ENCODE results near the gene GAB1.

Gene GAB1

GRCh38 chr4:143336781-143337599 lies at the start of gene GAB1:
TSS of gene GAB1 (plus strand) at chr4:143336876. CDS start at chr4:143337189, 313 bp downstream.
- DNase-seq (ENCODE audit: low spot score) = peak; percentile 80

- no peak for DNase-seq (ENCODE audit: low spot score)
Measured at GRCh38 chr4:143287572-143287923, 49.1 kb upstream of the GAB1 start.

DNA sequence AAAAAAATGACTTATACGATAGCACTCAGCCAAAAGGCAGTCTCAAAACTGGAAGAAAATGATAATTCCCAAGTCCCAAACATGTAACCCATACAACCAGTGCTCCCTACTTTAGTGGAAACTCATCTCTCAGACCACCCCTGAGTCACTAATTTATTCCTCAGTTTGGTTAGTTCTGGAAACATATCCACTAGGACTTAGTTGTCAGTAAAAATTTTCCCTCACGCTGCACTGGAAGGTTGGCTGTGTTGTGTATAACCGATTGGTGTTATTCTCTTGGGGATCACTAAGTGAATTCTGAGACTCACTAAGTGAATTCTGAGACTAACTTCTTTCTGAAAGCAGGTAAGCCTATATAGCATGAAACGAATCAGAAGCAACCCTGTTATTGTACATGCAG lies 48.5 kb upstream of the GAB1 start:
- no peak for DNase-seq (ENCODE audit: low spot score)

GRCh38 chr4:143289370-143289769 lies 47.3 kb upstream of the GAB1 start:
- DNase-seq (ENCODE audit: low spot score) = no peak

DNA sequence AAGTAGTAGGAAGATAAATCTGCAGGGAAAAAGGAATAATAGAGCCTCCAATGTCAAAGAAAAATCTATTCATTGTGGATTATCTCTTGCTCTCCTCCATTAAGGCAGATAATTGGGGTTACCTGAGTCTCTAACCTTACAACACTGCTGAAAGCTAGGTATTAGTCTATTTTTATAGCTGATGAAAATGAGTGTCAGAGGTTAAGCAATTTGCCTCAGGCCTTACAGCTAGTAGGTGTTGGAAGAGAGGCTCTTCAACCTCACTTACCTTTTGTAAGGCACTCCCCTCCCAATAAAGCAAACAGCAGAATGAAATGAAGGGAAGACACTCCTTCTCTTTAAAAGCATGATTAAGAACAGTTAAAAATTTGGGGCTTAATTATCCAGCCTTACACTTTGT lies 45.4 kb upstream of the GAB1 start:
- no peak for DNase-seq (ENCODE audit: low spot score)

DNA sequence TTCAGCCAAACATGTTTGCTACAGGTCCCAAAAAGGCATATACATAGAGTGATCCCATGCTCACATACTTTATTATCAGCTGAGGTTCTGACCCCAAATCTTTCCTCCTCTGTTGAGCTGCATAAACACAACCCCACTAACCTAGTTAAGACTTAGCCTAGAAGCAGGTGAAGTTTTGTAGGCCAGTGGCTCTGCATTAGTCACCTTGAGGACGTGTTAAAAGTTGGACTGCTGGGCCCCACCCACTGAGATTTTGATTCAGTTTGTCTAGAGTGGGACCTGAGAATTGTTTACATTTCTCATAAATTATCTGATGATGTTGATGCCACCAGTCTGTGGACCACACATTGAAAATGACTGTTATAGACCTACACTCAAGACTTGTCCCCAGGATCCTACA lies 43.8 kb upstream of the GAB1 start:
- no peak for DNase-seq (ENCODE audit: low spot score)

GRCh38 chr4:143294310-143294709 lies 42.4 kb upstream of the GAB1 start:
- DNase-seq (ENCODE audit: low spot score) = peak; percentile 73

DNA sequence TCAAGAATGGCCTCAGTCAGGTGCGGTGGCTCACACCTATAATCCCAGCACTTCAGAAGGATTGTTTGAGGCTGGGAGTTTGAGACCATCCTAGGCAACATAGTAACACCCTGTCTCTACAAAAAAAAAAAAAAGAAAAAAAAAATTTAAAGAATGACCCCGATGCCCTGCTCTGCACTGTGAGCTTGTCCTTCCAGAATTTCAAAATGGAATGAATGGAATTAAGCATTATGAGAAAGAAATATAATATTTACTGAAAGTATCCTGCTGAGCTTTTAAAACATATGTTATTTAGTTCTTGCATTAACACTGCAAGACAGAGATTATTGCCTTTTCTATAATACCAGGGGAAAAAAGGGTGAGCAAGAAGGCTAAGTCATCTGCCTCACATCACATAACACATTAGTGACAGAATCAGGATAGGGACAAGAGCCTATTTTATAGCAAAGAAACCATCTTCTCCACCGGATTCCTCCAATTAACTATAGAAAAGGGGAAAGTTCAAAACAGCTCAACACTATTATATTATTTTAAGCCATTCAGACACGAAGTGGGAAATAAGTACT lies 41.9 kb upstream of the GAB1 start:
- DNase-seq (ENCODE audit: low spot score) = no peak

DNA sequence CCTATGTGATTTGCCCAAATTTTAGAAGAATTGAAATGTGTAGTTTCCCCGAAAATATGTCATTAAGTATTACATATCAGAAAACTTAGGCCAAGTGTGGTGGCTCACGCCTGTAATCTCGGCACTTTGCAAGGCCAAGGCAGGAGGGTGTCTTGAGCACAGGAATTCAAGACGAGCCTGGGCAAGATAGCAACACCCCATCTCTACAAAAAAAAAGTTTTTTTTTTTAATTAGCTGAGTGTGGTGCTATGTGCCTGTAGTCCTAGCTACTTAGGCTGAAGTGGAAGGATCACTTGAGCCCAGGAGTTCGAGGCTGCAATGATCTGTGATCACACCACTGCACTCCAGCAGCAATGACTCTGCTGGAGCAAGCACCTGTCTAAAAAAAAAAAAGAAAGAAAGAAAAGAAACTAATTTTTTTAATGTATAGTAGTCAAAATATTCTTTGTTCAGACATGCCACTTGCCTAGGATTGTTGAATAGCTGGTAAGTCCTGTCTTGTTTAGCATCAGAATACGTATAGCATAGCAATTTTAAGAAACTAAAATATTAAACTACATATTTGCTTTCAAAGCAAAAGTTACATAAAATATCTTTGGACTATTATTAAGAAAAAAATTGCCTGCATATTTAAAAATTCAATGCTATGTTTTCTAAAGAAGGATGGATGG lies 40.1 kb upstream of the GAB1 start:
- DNase-seq (ENCODE audit: low spot score) = no peak

- DNase-seq (ENCODE audit: low spot score) = no peak
Measured at GRCh38 chr4:143300860-143301259, 35.8 kb upstream of the GAB1 start.

DNA sequence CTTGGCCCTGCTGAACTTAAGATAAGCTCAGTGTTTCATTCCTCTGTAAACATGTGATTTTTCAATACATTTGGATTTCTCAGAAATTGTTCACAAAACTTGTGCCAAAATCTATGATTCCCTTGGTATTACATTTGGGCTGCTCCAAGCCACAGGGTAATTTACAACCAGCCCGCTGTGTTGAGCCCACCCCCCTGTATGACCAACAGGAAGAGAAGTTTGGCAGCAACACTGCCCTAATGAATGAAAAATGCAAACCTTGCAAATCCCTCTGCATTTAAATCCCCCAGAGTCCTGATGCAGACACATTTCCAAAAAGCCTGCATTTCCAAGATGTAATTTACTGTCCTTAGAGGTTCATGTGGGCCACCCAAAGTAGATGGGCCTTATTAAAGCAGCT lies 34.1 kb upstream of the GAB1 start:
- DNase-seq (ENCODE audit: low spot score) = peak; percentile 61

DNA sequence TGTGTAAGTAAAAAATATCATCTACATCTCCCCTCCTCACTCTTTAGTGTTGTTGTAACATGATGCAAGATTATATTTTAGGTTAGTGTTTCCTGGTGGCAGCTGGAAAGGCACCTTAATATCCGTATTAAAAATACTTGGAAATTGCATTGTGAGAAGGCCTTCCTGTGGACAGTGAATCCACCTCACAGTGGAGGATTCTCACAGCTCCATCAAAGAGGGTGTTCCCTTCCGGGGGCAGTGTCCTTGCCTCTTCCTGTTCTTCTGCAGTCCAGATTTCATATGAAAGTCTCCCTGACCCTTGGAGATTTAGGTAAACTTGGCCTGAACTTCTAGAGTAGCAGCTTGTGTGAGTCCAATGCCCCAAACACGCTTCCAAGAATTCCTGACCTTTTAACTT lies 29.9 kb upstream of the GAB1 start:
- DNase-seq (ENCODE audit: low spot score) = no peak

- no peak for DNase-seq (ENCODE audit: low spot score)
Measured at GRCh38 chr4:143307531-143307930, 29.1 kb upstream of the GAB1 start.

DNA sequence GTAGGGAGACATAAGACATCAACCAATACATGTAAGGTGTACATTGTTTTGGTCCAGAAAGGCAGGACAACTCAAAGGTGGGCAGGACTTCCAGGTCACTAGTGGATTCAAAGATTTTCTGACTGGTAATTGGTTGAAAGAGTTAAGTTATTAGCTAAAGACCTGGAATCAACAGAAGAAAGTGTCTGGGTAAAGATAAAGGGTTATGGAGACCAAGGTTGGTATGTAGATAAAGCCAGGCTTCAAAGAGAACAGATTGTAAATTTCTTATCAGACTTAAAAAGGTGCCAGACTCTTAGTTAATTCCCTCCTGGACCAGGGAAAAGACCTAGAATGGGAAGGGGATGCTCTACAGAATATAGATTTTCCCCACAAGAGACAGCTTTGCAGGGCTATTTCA lies 28.3 kb upstream of the GAB1 start:
- no peak for DNase-seq (ENCODE audit: low spot score)

DNA sequence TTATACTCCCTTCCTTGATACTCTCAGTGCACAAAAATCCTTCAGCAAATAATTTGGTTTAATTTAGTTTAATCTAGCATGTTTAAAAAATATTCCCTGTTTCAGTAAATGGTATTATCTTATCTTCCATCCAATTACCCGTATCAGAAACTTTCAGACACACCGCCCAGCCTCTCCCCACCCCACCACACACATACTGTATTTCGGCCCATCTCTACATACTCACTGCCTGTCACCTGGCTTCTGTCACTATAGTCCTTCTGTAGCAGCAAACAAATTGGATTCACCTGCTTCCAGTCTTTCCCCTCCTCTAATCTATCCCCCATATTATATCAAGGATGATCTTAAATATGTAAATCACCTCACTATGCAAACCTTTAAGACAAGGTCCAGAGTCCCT lies 24.8 kb upstream of the GAB1 start:
- no peak for DNase-seq (ENCODE audit: low spot score)

DNA sequence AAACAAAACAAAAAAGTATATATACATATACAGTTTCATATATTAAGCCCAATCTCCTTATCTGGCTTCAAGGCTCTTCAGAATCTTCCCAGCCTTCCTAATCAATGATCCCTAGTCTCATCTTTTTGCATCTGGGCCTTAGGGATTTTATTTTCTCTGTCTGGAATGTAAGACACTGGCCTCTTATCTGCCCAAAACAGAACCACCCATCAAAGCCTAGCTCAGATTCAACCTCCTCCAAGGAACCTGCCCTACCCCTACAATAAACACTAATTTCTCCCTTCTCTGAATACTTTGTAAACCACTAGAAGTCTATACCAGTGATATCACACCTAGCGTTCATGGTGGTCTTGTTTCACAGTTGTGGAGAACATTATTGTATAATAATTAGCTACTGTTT lies 23.2 kb upstream of the GAB1 start:
- DNase-seq (ENCODE audit: low spot score) = no peak

- no peak for DNase-seq (ENCODE audit: low spot score)
Measured at GRCh38 chr4:143313996-143314395, 22.7 kb upstream of the GAB1 start.

- DNase-seq (ENCODE audit: low spot score) = no peak
Measured at GRCh38 chr4:143320113-143320512, 16.6 kb upstream of the GAB1 start.

- DNase-seq (ENCODE audit: low spot score) = no peak
Measured at GRCh38 chr4:143326735-143327134, 9.9 kb upstream of the GAB1 start.

GRCh38 chr4:143329985-143330384 lies 6.7 kb upstream of the GAB1 start:
- DNase-seq (ENCODE audit: low spot score) = no peak

- DNase-seq (ENCODE audit: low spot score) = peak; percentile 94
Measured at GRCh38 chr4:143335979-143336780, 496 bp upstream of the GAB1 start.

DNA sequence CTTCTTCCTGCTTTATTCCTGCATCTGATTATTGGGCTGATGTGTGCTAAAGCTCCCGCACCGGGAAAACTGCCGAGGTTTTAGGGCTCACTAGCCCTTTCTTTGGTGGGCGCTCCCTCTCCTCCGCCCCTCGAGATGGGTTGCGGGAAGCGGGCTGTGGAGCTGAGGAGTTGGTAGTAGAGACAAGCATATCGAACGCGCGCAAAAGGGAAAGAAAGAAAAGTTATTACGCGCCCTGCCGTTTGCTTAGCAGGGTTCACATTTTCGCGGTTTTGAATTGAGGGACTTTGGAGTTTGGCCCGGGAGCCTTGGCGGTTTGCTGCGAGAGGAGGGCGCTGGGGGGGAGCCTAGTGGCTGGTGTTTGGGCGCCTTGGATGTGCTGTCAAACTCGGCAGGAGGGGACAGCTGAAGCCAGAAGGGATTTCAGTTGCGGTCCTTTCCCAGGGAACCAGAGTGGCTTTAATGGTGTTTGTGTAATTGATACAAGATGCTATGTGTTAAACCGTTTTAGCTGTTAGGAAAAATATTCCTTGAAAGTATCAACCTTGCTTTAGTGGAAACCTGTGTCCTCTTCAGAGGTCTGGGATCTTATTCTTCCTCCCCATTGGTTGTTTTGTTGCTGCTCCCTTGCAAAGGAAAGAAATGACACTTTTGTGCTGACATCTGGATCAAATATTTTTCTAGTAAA lies 1.1 kb downstream of the GAB1 start:
- DNase-seq (ENCODE audit: low spot score) = peak; percentile 57

All from GM03348 (cell line).